HEK293 (cell line): Measurements from ENCODE around the gene ARID3B.

Experiments used
- CTCF ChIP-seq: fragments of 450-650 bp; formaldehyde crosslinking; IDR thresholded peaks from 2 replicates; pipeline ENCODE4 v1.5.1; 2016; ENCODE audit warnings: missing biosample characterization, missing genetic modification characterization
- ZNF140 ChIP-seq: fragments of 450-650 bp; formaldehyde crosslinking; IDR thresholded peaks from 2 replicates; pipeline ENCODE4 v1.5.1; 2016; ENCODE audit warnings: missing biosample characterization, missing genetic modification characterization

GRCh38 chr15:74630284-74631086 lies 89.5 kb downstream of the ARID3B start:
- TF ChIP-seq CTCF (tag by site-specific recombination) = no peak
- no peak for TF ChIP-seq ZNF140 (tag by site-specific recombination)
